ENCODE results near the gene PRAF2. TPM values are rescaled to one million over a fixed set of nuclear protein-coding genes. Genes with fewer than 3 reads are reported as not detected.

PRAF2 gene
- total RNA-seq, 4 donors from 2014 or later, result 4.5 to 6.6 (median 4.7) TPM

DNA sequence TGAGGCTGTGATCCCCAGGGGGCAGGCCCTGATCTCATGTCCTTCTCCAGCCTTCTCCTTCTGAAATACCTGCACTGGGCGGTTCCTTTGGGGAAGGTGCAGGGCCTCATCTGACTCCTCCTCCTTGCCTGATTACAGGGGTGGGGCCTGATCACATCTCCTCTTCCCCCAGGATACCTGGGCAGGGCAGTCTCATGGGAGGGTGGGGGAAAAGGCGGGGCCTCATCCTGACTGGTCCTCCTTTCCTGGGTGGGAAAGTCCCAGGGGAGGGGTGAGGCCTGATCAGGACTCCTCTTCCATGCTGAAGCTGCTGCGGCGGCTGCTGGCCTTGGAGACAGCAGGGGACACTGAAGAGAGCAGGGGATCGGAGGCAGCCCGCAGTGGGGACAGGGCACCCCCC is 43.9 kb downstream of the PRAF2 start:
- Histone ChIP-seq H3K9me3 (no peaks in the 10 kb centered on the region), H3K27me3 (no peaks in the 10 kb centered on the region), H3K36me3 (peaks cover 2 to 31% of the 10 kb centered on the region in 2 donors), H3K4me3 (no peak overlapping the region), H3K27ac (no peak overlapping the region), H3K4me1 (no peaks in the 10 kb centered on the region)
- DNase-seq (no peak), ATAC-seq (no peak)
- no peak for TF ChIP-seq POLR2A (IDR thresholded peaks at IDR 0.05)
- no peak for TF ChIP-seq CTCF (IDR thresholded peaks at IDR 0.05 in 4 of 5, conservative IDR thresholded peaks at IDR 0.05 in 1 of 5)
- in situ Hi-C loops (cut with MboI; ENCODE audit: low sequenced_read_pairs in 4 of 4), result no loop called here
- intact Hi-C loops (cut with DNase I; ENCODE audit: low total_unique reads), result no loop called here

Other genes starting within 250 kb of the PRAF2 start
- not detected for gene ERAS, start 247.5 kb downstream of the PRAF2 start, total RNA-seq
- not detected for gene PCSK1N, start 238.4 kb downstream of the PRAF2 start, total RNA-seq
- 100 to 1,000 TPM in 1 of 4 donors, 10 to 100 TPM in 3; 53.3 to 103 (median 68.5) TPM for gene TIMM17B, start 176.2 kb downstream of the PRAF2 start, total RNA-seq
- 10 to 100 TPM; 61.3 to 90.4 (median 67.8) TPM for gene PQBP1, start 176.1 kb downstream of the PRAF2 start, total RNA-seq
- gene SLC35A2, start 162.4 kb downstream of the PRAF2 start, total RNA-seq, result 10 to 100 TPM; 12.6 to 18.7 (median 18.5) TPM
- 1 to 10 TPM; 2.3 to 3.5 (median 2.4) TPM for gene PIM2, start 155.0 kb downstream of the PRAF2 start, total RNA-seq
- gene OTUD5, start 116.4 kb downstream of the PRAF2 start, total RNA-seq, result 10 to 100 TPM; 22.2 to 32.2 (median 28.5) TPM
- 1 to 10 TPM in 1 of 4 donors, under 1 TPM in 3; 0.09 to 1.2 (median 0.77) TPM for gene KCND1, start 102.2 kb downstream of the PRAF2 start, total RNA-seq
- gene GRIPAP1, start 71.7 kb downstream of the PRAF2 start, total RNA-seq, result 10 to 100 TPM in 2 of 4 donors, 1 to 10 TPM in 2; 8.6 to 19.3 (median 10.1) TPM
- gene TFE3, start 30.6 kb downstream of the PRAF2 start, total RNA-seq, result 10 to 100 TPM; 29.3 to 44.5 (median 34.7) TPM
- under 1 TPM; 0.07 to 0.55 (median 0.40) TPM for gene CCDC120, start 15.0 kb downstream of the PRAF2 start, total RNA-seq
- 100 to 1,000 TPM in 3 of 4 donors, 10 to 100 TPM in 1; 98.2 to 125 (median 105) TPM for gene WDR45, start 5.9 kb upstream of the PRAF2 start, total RNA-seq
- 10 to 100 TPM; 35.2 to 41.3 (median 38.9) TPM for gene GPKOW, start 49.7 kb upstream of the PRAF2 start, total RNA-seq
- gene MAGIX, start 88.8 kb upstream of the PRAF2 start, total RNA-seq, result 1 to 10 TPM; 2.7 to 7.3 (median 5.3) TPM
- gene PLP2, start 97.9 kb upstream of the PRAF2 start, total RNA-seq, result 10 to 100 TPM; 12.8 to 53.5 (median 32.5) TPM
- 10 to 100 TPM in 3 of 4 donors, 1 to 10 TPM in 1; 9.1 to 33.1 (median 21.3) TPM for gene PRICKLE3, start 112.4 kb upstream of the PRAF2 start, total RNA-seq
- gene SYP, start 126.2 kb upstream of the PRAF2 start, total RNA-seq, result 1 to 10 TPM in 1 of 4 donors, under 1 TPM in 3; 0.15 to 3.9 (median 0.40) TPM
- gene CACNA1F, start 159.3 kb upstream of the PRAF2 start, total RNA-seq, result not detected
- 10 to 100 TPM; 11.1 to 22.0 (median 17.0) TPM for gene CCDC22, start 161.5 kb upstream of the PRAF2 start, total RNA-seq
- gene FOXP3, start 190.7 kb upstream of the PRAF2 start, total RNA-seq, result not detected
- 10 to 100 TPM; 24.0 to 49.6 (median 34.2) TPM for gene PPP1R3F, start 195.8 kb upstream of the PRAF2 start, total RNA-seq
- gene GAGE10, start 229.6 kb upstream of the PRAF2 start, total RNA-seq, result not detected
- gene GAGE12J, start 248.0 kb upstream of the PRAF2 start, total RNA-seq, result not detected

Measured in gastrocnemius medialis (tissue), 4 donors.